GM19023 (cell line): ENCODE data around the gene DMWD.

ENCODE experiments used
- ATAC-seq: cut with Tn5 transposase; IDR thresholded peaks from one replicate; pipeline ENCODE4 v1.9.1; 2021; ENCODE audit warnings: mild to moderate bottlenecking, moderate library complexity; ENCODE audit not compliant: unreplicated experiment

Gene DMWD, protein sequence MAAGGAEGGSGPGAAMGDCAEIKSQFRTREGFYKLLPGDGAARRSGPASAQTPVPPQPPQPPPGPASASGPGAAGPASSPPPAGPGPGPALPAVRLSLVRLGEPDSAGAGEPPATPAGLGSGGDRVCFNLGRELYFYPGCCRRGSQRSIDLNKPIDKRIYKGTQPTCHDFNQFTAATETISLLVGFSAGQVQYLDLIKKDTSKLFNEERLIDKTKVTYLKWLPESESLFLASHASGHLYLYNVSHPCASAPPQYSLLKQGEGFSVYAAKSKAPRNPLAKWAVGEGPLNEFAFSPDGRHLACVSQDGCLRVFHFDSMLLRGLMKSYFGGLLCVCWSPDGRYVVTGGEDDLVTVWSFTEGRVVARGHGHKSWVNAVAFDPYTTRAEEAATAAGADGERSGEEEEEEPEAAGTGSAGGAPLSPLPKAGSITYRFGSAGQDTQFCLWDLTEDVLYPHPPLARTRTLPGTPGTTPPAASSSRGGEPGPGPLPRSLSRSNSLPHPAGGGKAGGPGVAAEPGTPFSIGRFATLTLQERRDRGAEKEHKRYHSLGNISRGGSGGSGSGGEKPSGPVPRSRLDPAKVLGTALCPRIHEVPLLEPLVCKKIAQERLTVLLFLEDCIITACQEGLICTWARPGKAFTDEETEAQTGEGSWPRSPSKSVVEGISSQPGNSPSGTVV

DNA sequence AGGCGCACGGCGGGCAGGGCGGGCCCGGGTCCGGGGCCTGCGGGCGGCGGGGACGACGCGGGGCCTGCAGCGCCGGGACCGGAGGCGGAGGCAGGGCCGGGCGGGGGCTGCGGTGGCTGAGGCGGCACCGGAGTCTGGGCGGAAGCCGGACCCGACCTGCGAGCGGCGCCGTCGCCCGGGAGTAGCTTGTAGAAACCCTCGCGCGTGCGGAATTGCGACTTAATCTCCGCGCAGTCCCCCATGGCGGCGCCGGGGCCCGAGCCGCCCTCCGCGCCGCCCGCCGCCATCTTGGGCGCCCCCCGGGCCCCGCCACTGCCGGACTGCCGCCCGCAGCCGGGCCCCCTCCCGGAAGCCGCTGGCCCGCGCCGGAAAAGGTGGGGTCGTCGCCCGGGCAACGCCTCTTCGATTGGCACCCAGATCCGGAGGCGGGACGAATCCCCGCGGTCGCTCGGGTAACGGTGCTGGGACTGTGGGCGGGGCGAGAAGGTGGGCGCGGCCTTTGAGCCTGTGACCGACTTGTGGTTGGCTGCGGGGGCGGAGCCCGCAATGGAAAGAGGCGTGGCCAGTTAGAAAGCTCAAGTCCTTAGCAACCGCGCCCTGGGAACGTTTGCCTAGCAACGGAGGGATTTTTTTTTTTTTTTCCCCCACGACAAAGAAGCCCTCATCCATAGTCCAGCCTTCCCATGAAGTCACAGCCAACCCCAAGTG lies at the start of gene DMWD:
Gene DMWD (minus strand): TSS at position 376 of the 708 bp plus-strand sequence. CDS start 89 bp downstream, at position 287.
- peak; percentile 92 for ATAC-seq

DNA sequence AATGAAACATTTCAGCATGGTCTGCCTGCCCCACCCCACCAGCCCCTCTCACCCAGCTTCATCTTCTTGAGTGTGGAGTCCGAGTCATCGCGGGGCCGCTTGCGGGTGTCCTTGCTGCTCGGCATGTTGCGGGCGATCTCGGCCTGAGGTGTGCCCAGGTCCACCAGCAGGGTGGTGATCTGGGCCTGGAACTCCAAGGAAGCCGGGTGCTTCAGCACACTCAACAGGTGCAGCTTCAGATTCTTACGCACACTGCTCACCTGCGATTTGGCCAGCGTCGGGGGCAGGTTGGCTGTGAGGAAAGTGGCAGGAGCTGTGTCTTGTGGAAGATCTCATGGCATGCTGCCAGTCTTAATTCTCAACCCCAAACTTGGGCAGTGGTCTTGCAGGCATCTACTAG lies 49.6 kb upstream of the DMWD start:
- no peak for ATAC-seq

DNA sequence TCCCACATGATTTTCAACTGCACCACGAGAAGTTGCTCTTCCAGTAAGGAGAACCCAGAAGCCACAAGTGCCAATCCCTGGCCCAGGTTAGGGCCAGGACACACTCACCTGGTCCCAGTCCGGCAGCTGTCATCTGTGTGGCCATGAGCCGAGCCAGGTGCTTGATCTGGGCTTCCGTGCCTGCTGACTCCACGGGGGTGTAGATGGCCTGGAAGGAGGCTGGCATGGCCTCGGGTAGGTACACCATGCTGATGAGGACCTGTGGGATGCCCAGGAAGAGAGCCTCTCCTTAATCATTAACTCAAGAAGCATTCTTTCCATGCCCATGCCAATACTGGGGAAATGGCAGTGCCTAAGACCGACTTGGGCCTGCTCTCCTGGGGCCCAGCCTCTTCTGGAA lies 42.3 kb upstream of the DMWD start:
- no peak for ATAC-seq

DNA sequence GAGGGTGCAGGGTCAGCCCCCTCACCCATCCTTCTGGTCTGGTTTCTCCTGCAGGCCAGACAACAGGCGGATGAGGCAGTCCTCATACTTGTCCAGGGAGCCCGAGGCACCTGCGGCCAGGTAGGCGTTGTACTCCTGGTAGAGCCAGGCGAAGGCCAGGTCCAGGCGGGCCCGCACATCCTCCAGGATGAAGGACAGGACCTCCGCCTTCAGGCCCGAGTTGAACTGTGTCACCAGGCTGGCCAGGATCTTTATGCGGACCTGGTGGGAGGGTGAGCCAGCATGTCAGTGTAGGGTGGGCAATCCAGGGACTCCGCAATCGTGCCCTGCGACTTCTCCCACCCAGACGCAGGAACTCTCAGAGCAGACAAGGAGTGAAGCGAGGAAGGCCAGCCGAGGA lies 36.3 kb upstream of the DMWD start:
- ATAC-seq: no peak

DNA sequence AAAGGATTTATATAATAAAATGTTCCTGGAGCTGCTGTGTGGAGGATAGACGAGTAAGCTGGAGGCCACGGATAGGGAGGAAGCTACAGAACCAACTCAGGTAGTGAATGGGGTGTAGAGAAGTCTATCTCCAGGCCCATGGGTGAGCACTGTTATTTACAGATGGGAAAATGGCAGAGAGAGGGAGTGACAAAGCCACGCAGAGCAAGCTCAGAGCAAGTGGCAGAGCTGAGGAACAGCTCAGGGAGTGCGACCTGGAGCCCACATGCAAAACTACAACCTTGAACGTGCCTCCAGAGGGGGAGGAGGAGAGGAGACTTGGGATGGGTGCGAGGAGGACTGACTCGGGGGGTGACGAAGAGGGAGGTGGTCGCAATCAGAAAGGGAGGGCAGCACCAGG lies 35.9 kb upstream of the DMWD start:
- ATAC-seq: no peak

DNA sequence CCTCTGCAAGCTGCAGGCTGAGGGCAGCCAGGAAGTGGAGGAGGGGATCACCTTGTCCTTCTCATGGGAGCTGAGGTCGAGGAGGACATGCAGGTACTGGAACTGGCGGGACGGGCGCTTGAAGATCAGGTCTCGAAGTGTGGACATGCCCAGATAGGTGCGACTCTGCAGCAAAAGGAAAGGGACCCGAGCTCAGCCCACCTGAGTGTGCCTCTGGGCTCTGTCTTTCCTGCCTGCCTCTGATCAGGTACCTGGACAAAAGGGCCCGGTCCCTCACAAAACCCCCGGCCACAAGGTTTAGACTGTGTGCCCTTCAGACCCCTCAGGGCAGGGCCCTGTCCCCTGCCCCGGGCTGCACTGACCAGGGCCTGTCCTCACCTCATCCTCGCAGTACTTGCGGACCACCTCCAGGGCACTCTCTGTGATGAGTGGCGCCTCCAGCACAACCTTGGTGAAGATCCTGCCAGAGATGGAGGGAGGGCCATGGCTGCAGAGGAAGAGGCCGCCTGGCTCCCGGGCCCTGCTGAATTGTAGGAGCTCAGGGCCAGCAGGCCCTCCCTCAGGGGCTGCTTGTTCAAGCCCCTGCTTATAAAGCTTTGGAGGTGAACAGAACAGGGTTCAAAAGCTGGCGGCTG lies 34.9 kb upstream of the DMWD start:
- no peak for ATAC-seq

DNA sequence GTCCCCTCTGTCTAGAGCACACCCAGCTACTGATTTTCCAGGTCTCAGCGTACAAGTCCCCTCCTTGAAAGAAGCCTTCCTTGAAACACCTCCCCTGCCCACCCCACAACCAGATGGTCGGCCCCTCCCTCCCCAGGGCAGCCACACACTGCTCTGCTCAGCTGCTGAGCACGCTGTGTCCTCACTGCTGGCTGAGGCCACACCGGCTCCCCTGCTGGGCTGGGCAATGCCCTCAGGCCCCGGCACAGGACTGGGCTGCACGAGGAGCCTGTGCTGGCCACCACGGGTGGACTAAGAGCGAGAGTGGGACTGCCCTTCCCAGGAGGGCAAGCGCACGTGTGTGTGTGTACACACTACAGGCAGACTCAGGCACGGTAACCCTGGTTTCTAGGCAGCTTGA lies 34.3 kb upstream of the DMWD start:
- no peak for ATAC-seq

DNA sequence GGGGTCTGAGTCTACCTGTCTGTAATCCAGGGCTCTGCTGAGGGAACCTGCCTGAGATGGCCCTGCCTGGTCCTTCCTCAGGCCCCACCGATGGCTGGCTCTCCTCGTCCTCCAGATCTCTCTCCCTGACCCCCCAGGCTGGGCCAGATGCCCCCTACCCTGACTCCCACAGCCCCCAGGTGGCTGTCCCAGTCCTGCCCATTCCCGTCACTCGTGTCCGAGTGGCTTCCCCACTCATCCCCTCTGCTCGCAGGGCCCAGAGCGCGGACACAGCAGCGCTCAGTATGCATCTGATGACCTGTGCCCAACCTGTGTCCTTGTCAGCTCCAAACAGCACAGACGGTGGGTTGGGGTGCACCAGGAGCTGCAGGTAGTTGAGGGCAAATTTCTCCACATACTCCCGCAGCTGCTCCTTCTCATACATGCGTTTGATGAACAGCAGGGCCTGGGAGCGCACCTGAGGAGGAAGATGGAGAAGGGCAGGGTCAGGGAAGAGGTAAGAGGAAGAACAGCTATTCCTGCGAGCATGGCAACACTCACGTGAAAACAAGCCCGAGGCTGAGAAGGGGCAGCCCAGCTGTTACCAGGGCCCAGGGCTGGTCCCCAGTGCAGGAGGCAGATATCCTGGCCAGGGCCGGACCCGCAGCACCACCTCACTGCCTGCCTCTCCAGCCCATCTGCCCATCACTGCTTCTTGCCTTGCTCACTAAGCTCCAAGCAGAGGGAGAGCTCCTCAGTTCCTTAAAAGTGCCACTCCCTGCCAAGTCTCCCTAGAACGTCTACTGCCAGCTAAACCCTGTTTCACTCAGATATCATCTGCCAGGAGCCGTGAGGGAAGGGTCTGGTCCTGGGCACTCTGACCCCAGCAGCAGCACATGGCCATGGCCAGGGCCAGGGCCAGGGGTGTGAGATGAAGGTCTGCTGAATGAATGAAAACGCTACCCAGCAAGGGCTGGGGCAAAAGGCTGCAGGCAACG lies 33.6 kb upstream of the DMWD start:
- no peak for ATAC-seq

DNA sequence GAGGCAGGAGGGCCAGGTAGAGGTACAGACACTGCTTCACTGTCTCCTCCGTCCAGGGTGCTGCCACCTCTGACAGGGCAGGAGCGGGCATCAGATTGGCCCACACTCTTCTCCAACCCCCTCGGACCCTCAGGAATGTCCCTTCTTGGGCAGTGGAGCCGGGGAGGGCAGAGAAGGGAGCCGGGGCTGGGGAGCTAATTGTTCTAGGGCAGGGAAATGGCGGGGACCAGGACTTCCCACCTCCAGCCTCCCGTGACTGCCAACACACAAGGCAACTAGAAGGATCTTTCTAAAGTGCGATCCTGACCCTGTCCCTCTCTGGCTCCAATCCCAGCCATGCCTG lies 32.6 kb upstream of the DMWD start:
- no peak for ATAC-seq

DNA sequence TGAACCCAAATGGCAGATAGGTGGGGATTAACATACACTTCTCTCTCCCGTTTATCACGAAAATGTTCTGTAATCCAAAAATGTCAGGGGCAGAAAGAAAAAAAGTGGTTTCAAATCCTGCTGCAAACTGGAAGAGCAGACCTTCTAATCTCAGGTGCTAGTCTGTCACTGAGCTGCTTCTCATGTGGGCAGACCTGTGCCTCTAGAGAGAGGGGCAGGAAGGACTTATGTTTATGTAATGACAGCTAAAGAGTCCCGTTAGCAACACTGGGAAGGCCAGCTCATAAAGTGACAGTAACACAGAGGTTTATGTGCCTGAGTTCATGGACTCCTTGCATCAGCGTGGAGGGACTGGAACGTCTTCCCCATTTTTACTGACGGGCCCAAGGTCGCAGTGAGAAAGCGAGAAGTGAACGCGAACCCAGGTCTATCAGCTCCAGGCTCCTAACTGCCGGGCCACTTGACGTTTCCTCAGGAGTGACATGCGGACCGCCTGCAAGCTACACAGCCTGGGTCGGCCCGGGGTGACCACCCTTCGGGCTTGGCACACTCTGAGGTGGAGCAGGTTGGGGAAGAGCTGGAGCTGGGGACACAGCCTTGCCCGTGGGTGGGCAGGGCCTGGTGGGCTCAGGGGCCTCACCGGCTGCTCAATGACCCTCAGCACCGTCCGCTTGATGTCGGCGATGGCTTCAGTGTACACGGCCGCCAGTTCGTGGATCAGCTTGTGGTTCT lies 32.1 kb upstream of the DMWD start:
- ATAC-seq: no peak

DNA sequence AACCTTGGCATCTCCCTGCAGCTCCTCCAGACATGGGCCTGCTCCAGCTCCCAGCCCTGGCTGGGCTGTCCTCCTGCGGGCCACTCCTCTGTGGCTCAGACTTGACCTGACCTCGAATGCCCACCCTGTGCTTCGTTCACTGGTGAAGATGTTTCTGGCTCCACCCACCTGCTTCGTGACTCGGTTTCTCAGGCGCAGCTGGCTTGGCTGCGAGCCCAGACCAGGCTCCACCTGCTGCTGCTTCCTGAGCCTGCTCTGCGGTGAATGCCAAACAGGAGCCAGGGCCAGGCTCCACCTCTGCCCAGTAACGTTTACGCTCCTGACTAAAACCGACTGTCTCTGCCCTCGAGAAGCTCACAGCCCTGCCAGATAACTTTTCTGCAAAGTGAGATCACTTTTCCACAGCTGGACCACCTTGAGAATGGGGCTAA lies 31.4 kb upstream of the DMWD start:
- ATAC-seq: no peak

DNA sequence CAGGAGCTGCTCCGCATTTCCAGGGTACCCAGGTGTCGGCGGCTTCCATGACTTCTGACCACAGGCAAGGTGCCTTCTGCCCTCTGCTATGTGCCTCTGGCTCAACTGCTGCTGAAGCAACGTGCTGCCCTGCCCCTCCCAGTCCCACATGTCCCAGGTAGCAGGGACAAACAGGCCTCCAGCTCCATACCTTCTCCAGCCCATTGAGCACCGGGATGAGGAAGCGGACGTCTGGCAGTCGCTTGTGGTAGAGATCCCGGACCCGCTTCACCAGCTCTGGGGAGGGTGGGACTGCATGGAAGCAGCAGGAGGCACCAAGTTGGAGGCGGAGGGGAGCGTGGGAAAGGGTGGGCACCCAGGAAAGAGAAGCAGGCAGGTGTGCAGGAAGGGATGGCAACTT lies 30.5 kb upstream of the DMWD start:
- no peak for ATAC-seq

DNA sequence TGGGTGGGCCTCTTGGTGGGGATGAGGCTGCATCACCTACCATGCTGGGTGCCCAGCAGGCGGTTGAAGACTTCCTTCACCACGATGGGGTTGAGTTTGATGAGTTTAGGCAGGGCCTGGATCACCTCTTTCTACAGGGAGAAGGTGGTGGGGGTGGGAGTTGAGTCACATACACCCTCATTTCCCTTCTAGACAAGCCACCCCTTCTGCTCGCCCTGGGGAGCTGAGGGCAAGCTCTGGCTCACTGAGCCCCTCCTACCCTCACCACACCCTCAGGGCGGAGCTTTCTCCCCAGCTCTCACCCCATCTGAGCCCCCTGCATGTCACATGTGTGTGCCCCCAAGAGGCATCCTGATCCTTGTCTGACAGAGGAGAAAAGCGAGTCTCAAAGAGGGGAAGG lies 30.1 kb upstream of the DMWD start:
- no peak for ATAC-seq

DNA sequence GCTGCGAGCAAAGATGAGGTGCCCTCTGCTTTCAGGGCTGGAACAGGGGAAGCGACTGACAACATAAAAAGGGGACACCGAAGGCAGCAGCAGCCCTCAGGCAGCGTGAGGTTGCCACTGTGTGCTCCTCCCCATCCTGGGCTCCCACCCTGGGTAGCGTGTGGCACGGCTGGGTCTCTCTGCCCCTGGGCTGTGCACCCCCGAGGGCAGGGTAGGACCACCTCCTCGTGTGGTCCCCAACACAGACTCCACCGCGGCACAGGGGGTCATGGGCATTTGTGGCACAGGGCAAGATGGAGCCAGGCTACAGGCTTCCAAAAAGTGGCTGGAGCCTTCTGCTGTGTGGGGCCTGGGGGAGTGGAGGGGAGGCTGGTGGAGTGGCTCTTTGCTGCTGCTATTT lies 28.9 kb upstream of the DMWD start:
- ATAC-seq: no peak

DNA sequence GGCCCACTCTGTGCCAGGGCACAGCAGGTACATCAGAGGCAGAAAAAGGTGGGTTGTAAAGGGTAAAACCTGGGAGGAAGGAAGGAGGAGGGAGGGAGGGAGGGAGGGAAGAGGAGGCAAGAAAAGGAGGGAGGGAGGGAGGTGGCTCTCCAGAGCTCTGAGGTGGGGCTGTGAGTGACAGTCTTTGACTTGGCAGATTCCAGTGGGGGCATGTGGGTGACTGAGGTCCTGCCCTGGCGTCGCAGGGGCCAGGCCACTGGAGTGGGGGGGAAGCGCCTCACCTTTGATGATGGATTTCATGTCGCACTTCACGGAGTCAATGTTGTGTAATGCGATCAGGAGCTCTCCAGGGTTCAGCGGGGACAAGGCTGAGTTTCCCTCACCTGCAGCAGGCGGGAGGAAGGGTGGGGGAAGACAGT lies 28.5 kb upstream of the DMWD start:
- no peak for ATAC-seq

DNA sequence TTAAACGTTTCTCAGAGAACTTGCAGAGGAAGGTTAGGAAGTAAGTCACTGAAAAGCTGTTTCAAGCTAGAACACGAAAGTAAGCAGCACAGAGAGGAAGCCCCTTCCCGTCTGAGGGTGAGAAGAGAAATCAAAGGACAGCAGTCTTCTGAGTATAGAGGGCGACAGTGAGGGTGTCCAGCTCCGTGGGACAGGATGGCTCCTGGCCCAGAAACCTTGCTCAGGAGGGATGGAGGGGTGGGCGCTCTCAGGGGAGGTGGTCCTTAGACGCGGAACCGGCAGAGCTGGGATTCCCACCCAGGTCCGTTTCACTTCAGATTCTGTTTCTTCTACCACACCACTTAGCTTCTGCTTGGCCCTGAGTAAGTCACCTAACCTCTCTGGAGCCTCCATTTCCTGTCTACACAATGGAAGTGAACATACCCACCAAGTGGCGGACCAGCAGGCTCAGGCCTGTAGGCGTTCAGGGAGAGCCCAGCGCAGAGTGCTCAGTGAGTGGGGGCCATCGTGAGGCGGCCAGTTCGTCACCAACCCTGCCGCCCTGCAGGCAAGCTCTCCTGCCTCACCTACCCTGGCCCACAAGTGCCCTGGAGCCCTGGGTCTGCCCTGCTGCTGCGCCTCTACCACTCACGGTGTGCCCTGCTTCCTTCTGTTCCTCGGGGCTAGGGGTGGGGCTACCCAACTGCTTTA lies 27.9 kb upstream of the DMWD start:
- no peak for ATAC-seq

DNA sequence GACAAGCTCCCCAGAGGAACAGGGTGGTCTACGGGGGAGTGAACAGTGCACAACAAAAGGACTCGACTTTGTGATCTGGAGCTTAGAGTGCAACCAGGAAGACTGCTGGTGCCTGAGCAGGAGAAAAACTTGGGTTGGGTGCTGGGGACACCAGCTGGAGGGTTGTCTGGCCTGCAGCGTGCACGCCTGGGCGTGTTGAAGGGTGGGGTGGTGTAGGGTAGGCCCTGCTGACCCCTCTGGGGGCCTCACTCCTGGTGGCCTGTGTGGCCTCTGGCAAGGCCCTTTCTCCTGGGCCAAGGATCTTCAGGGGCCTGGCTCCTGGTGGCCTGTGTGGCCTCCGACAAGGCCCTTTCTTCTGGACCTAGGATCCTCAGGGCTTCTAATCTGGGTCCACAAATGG lies 27.1 kb upstream of the DMWD start:
- no peak for ATAC-seq

DNA sequence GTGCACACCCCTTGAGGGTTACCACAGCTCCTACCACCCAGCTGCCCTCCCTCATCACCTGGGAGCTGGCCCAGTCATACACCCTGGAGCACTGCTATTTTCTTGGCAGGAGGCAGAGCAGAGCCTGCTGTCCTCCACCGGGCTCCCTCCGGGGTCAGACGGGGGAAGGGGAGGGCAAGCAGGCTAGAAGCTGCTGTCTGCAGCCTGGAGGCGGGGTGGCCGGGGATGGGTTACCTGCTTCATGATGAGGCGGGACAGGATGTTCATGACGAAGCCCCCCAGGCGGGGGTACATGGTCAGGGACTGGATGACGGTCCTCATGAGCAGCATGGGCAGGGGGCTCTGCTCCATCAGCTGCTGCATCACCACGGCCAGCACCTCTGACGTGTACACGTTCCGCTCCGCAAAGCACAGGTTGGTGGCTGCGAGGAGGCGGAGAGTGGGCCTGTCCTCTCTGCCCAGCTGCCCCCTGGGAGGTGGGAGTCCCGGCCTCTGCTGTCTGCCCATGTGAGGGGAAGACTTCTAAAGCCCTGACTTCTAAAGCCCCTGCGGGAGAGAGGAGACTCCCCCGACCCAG lies 25.2 kb upstream of the DMWD start:
- ATAC-seq: no peak
